GM18526 (cell line): ENCODE measurements around the gene BBOX1.

Source experiments
- POLR2A ChIP-seq: IDR thresholded peaks from 3 replicates; pipeline ENCODE4 v1.6.1; 2011; ENCODE audit not compliant: insufficient read length; ENCODE audit errors: extremely low read depth

Gene BBOX1, protein sequence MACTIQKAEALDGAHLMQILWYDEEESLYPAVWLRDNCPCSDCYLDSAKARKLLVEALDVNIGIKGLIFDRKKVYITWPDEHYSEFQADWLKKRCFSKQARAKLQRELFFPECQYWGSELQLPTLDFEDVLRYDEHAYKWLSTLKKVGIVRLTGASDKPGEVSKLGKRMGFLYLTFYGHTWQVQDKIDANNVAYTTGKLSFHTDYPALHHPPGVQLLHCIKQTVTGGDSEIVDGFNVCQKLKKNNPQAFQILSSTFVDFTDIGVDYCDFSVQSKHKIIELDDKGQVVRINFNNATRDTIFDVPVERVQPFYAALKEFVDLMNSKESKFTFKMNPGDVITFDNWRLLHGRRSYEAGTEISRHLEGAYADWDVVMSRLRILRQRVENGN

DNA sequence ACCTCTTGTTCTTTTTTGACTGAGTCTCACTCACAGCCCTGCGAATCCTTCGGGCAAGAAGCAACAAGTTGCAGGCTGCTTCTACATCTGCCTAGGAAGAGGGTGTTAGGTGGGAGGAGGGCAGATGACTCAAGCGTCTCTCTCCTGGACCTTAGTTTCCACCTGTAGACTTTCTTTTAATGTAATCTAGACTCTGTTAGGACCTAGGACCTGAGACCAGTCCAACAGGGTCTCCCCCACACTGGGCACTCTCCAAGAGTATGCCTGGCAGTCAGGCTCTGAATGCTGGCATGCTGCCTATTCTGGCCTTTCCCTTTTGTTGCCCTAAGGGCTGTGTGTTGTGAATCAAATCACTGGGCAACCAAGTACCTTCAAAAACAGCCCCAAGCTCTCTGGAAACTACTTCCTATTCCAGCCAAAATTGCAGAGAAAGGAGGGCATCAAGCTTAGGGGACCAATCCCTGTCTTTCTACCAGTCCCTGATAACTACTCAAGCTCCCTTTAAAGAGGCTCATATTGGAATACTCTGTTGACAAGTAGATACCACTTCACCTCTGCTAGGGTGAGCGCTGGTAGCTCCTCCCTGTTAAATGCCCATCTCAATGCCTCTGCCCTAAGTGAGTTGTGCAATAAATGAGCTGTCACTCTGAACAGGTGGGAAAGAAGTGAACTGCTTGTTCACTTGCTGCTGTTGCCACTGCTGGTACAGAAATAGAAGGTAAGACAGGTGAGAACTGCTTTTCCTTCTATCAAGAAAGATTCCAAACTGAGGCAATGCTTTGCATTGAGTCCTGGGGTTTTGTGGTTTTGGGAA lies at the start of gene BBOX1:
TSS of gene BBOX1 (plus strand) at position 514 of the 814 bp plus-strand sequence. CDS start 14,616 bp downstream, outside the sequence.
- no peak for TF ChIP-seq POLR2A

DNA sequence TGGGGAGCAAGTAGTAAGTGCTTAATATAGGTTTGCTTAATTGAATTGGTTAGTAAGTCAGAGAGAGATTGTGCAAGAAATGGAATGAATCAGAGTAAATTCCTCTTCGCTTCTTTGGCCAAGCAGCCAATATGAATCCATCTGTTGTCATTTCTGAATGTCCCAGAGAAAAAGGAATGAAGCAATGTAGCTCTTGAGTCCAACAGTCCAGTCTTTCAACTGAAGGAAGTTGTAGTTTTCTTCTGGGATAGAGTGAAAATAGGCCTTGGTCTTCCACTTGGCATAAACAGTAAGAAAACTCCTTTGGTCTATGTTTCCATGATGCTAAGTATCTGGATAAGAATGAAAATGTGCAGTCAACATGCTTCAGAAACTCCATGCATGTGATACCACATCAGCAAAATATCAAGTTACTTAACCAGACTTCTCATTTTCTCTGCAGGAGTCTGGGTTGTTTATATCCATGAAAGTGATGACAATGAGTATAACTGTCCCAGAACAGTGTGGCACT lies 48.5 kb upstream of the BBOX1 start:
- TF ChIP-seq POLR2A, result no peak

DNA sequence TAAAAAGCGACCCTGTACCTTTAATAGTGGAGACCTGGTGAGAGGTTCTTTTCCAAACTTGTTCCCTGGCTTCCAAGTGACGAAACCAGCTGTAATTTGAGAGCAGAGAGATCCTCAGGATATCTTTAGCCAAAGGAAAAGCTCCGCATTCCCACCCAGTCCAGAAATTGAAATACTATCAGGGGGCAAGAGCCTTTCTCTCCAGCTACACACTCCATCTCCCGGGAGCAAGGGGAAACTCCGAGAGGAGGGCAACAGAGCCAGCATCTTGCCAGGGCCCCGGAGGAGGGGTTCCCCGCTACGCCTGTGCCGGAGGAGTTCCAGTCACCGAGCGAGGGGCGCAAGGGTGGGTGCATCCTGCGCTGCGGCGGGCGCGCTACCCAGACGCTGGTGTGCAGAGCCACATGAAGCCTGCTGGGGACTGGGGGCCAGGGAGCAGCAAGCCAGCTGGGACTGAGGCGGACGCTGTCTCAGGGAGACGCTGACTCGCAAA lies 46.6 kb upstream of the BBOX1 start, which contains the start of gene FIBIN:
TSS of gene FIBIN (plus strand) at position 148 of the 493 bp plus-strand sequence. CDS start 415 bp downstream, outside the sequence.
- no peak for TF ChIP-seq POLR2A

DNA sequence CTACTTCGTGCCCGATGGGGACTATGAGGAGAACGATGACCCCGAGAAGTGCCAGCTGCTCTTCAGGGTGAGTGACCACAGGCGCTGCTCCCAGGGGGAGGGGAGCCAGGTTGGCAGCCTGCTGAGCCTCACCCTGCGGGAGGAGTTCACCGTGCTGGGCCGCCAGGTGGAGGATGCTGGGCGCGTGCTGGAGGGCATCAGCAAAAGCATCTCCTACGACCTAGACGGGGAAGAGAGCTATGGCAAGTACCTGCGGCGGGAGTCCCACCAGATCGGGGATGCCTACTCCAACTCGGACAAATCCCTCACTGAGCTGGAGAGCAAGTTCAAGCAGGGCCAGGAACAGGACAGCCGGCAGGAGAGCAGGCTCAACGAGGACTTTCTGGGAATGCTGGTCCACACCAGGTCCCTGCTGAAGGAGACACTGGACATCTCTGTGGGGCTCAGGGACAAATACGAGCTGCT lies 46.0 kb upstream of the BBOX1 start:
- TF ChIP-seq POLR2A, result no peak

DNA sequence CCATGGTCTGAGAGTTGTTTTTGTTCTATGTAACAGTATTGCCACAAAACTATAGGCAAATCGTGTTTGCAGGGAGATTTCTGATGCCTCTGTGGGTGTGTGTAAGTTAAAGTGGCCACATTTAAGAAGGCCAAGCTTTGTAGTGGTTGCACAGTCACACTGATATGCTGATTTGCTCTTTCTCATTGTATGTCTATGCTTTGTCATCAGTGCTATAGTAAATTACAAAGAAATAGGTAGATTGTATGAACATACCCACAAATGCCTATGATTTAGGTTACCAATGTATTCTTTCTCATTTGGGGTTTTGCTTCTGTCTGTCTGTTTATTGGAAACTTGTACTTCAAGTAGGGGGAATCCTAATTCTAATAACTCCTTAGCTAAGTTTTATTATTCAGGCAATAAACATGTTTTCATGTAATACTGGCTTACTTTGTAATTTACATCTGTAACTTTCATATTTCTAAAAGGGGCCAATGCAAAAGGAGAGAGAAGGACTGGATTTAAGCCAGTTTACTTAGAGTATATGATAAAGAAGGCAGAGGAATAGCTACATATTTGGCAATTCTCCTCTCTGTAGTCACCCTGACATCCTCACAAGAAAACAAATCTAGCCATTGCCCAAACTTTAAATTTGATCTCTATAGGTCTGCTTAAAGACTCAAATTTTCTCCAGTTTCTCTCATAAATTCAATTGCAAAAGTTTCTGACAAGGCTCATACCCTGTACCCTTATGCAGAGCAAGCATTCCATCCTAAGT lies 44.7 kb upstream of the BBOX1 start:
- no peak for TF ChIP-seq POLR2A

DNA sequence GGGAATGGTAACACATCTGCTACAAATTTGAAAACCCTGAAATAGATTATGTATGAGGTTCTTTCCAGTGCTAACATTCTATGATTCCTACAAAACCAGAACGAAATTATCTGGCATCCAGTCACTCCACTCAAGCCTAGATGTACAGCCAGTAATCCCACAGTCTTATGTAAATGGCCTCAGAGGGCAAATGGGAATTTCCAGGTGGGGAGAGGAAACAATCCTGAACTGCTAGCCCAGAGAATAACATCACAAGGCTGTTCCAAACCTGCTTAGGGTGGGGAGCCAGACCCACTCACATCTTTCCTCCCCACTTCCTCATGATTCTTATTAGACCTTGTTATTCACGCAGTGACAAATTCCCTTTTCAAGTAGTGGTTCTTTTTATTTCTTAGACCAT lies 43.2 kb upstream of the BBOX1 start:
- no peak for TF ChIP-seq POLR2A

DNA sequence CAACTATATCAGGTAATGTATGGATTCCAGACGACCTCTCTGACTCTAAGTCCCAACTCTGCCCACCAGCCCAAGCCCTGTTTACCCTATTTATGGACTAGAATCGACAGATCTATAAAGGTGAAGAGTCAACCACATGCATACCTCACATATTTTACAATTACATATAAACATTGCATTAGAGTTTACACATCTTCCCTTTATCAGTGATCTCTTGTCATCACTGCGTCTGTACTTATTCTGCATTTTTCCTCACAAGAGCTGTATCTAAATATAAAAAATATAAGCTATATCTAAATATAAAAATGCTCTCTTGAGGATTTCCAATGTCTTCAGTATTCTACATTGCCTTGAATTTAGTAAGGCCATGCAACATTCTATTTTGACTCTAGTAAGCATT lies 38.2 kb upstream of the BBOX1 start:
- no peak for TF ChIP-seq POLR2A

DNA sequence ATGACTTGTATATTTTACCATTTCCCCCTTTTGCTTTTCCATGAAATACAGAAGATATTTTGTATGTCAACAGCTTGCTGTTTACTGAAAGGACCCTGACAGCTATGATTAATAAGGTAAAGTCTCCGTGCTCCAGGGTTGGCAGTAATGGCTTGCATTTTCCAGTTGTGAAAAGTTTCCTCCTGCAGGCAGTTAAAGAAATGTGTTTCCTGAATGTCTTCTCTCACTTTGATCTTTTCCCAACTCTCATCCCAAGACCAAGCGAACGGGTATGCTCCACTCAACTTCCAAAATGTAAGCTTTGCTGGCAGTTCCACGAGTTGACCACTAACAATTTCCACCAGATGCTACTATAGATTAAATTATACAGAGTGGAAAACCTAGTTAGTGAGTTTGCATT lies 37.8 kb upstream of the BBOX1 start:
- no peak for TF ChIP-seq POLR2A

DNA sequence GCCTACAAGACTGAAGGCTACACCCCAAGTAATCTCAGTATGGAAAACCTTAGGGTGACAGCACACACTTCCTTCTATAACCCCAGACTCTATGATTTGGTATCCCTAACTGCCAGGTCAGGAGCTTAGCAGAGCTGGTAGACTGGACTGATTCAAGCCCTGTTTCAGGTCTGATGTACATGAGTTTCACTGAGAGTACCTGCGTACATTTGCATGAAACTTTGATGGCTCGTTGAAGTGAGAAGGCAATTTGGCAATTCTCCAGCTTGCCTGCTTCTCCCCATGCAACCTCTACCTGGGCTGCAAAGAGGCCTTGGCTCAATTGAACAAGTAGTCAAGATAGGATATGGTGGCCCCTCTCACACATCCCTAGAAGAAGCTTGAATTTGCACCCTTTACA lies 36.5 kb upstream of the BBOX1 start:
- no peak for TF ChIP-seq POLR2A

DNA sequence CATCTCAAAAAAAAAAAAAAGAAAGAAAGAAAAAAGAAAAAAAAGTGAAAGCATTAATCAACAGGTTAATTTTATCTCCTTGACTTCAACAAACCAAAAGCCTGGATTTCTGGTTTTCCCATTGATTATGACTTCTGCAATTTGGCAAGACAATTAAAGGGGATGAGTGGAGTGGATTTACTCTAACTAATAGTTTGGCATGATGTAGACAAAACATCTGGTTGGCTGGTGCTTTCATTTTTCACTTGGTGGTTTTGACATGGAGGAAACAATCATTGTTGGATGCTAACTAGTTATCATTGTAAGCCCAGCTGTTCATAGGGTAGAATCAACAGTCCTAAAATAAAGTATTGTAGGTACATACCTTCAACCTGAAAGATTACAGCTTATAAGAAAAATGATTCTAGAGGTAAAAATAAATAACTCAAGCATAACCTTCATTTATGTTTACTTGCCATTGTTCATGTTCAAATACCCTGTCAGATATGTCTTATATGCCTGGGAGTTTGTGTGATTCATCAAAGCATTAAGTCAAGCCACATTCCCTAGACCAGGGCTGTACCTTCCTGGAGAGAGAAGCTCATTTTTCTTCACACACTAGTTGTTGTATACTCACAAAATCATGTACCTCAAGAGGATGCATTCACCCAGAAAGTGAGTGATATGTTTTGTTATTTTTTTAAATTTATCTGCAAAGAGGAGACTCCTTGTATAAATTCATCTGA lies 31.6 kb upstream of the BBOX1 start:
- no peak for TF ChIP-seq POLR2A

DNA sequence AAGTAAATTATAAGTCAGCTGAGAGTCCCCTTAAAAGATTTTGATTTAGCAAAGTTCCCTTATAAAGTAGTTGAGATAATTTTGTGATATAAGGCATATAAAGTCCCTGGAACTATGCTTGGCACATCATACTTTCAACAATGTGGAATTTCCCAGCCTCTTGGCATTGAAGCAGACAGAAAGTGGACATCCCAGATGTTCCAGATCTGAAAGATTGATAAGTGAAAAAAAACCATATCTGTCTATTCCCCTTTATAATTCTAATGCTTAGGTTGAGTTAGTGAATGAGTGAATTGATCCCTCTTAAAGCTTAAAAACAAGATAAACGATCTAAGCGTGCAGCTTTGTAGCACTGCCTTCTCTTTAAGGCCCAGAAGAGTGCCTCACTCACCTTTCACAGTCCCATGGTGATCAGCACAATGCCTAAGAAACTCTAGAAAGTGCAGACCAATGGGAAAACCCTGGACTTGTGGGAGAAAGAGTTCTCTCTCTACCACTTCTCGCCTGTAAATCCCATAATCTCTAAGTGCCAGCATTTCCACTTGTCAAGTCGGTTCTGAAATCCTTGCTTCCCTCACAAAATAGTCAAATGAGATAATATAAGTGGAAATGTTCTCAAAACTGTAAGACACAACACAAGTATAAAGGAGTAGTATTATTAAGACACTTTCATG lies 28.9 kb upstream of the BBOX1 start:
- no peak for TF ChIP-seq POLR2A

DNA sequence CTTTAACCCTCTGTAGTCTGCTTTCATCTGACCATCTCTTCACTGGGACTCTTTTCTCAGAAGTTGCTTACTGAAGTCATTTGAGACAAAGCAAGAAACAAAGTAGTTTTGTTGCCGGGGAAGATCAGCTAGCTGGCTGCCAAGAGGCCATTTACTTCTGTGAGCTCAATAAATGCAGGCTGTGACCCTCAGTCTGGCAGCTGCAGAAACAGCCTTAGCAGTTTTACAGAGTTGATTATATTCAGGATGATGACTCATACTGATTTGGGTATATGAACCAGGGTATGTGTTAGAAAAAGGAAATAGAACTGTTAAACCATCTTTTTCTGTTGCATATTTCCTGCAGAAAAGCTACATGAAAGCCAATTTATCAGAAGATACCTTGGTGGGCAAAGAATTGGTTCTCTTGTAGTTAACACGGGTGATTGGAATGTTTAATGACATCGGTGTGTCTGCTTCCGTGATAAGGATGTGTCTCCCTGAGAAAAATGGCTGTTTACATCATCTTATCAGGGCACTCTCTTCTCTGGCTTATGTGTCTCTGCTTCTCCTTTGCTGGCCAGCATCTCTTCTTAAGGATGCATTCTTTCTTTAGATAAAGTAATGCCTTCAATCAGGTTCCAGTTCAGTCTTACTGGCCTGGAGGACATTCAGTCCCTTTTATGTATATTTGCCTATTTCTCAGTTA lies 28.2 kb upstream of the BBOX1 start:
- TF ChIP-seq POLR2A, result no peak

DNA sequence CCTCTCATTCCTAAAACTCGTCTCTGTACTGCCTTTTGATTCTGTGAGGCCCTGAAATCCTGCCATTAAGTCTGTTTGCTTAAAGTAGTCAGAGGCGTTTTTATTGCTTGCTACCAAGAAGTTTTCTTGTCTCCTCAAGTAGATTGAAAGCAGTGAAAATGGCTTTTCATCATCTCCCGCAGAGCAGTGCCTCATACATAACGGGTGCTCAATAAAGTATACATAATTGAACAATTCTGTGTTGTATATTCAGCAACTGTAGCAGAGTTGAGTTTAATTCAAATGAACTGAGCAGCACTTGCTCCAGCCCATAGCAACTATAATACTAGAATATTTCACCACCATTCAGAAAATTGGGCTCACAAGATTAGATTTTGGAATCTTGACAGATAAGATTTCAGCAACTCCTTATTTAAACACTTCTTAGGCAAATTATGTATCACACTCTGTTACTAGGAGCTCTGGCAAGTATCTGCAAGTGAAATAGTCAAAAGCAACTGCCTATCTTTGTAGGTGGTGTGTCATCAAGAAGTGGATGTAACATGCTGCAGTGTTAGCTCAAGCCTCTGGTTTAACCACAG lies 26.7 kb upstream of the BBOX1 start:
- no peak for TF ChIP-seq POLR2A
